Measurements from ENCODE around the gene WIZ.

DNA sequence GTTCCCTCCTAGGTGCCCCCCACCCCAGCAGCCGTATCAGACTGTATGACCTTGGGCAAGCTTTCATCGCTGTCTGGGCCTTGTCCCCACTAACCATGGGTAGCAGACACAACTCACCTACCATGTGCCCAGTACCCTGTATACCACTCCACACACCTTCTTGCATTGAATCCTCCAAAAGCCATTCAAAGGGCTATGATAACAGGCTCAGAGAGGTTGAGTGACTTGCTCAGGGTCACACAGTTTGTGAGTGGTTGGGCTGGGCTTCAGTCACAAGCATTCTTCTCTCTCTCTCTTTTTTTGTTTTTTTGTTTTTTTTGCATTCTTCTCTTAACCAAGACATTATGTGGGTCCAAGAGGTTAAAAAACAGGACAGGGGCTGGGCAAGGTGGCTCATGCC lies 11.9 kb upstream of the WIZ start:
- TF ChIP-seq, protein P1, sequence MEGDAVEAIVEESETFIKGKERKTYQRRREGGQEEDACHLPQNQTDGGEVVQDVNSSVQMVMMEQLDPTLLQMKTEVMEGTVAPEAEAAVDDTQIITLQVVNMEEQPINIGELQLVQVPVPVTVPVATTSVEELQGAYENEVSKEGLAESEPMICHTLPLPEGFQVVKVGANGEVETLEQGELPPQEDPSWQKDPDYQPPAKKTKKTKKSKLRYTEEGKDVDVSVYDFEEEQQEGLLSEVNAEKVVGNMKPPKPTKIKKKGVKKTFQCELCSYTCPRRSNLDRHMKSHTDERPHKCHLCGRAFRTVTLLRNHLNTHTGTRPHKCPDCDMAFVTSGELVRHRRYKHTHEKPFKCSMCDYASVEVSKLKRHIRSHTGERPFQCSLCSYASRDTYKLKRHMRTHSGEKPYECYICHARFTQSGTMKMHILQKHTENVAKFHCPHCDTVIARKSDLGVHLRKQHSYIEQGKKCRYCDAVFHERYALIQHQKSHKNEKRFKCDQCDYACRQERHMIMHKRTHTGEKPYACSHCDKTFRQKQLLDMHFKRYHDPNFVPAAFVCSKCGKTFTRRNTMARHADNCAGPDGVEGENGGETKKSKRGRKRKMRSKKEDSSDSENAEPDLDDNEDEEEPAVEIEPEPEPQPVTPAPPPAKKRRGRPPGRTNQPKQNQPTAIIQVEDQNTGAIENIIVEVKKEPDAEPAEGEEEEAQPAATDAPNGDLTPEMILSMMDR (IDR thresholded peaks at IDR 0.05), result no peak
- TF ChIP-seq POLR2A (IDR thresholded peaks at IDR 0.05), result no peak
